HG03103 (cell line): ENCODE data around the gene PPP1R1C.
"Not testable (repeated sequence)": the region's sequence is repeated elsewhere in the genome, so short reads cannot be mapped to it uniquely, and the experiment has no call there.

Experiments
- ATAC-seq: cut with Tn5 transposase; IDR thresholded peaks from one replicate; pipeline ENCODE4 v1.9.1; 2021; ENCODE audit warnings: low read depth; ENCODE audit not compliant: unreplicated experiment

The PPP1R1C gene

GRCh38 chr2:181985632-181986205, at the start of gene PPP1R1C:
Gene PPP1R1C (plus strand): TSS chr2:181985853. CDS start chr2:181986111, 258 bp downstream.
- ATAC-seq, result no peak

GRCh38 chr2:181937473-181937872, 48.2 kb upstream of the PPP1R1C start:
- no peak for ATAC-seq

GRCh38 chr2:181943411-181944124, 42.1 kb upstream of the PPP1R1C start:
- no peak for ATAC-seq

GRCh38 chr2:181944164-181944913, 41.3 kb upstream of the PPP1R1C start:
- no peak for ATAC-seq

GRCh38 chr2:181944914-181945291, 40.8 kb upstream of the PPP1R1C start:
- no peak for ATAC-seq

GRCh38 chr2:181946444-181947127, 39.1 kb upstream of the PPP1R1C start:
- no peak for ATAC-seq

GRCh38 chr2:181947273-181947672, 38.4 kb upstream of the PPP1R1C start:
- ATAC-seq, result no peak

- ATAC-seq, result no peak
These were observed 37.4 kb upstream of the PPP1R1C start for GRCh38 chr2:181948227-181948626.

GRCh38 chr2:181949047-181949446, 36.6 kb upstream of the PPP1R1C start:
- ATAC-seq, result no peak

- no peak for ATAC-seq
These were observed 33.0 kb upstream of the PPP1R1C start for GRCh38 chr2:181952404-181953226.

GRCh38 chr2:181953881-181954537, 31.6 kb upstream of the PPP1R1C start:
- peak; percentile 78 for ATAC-seq

- no peak for ATAC-seq
These were observed 31.1 kb upstream of the PPP1R1C start for GRCh38 chr2:181954538-181954883.

GRCh38 chr2:181955010-181955409, 30.6 kb upstream of the PPP1R1C start:
- no peak for ATAC-seq

- not testable (repeated sequence) for ATAC-seq
These were observed 29.8 kb upstream of the PPP1R1C start for GRCh38 chr2:181955866-181956265.

- ATAC-seq, result no peak
These were observed 28.0 kb upstream of the PPP1R1C start for GRCh38 chr2:181957668-181958067.

GRCh38 chr2:181958726-181959125, 26.9 kb upstream of the PPP1R1C start:
- ATAC-seq, result no peak

GRCh38 chr2:181959508-181959907, 26.1 kb upstream of the PPP1R1C start:
- ATAC-seq, result no peak

- not testable (repeated sequence) for ATAC-seq
These were observed 24.5 kb upstream of the PPP1R1C start for GRCh38 chr2:181961167-181961566.

GRCh38 chr2:181962142-181962541, 23.5 kb upstream of the PPP1R1C start:
- ATAC-seq, result no peak
